MG63 (cell line): ENCODE measurements around the gene RASL10B. TPM values are rescaled to one million over a fixed set of nuclear protein-coding genes. Genes with fewer than 3 reads are reported as not detected.

Experiments used
- total RNA-seq: library from RNA; depleted of rRNA; stranded (reverse); fragments of >200 nt; shearing (Covaris generic); gene quantifications from 2 replicates; pipeline ENCODE4 v1.2.3, GENCODE V29; 2014; ENCODE audit warnings: low replicate concordance; rRNA removed

The RASL10B gene
- total RNA-seq, 1 experiment from 2014 or later, result 2.6 TPM

Other genes starting within 250 kb of the RASL10B start
- not detected in 2 replicates for gene SLFN12L, start 194.0 kb upstream of the RASL10B start, total RNA-seq
- not detected in 2 replicates for gene SLFN14, start 170.8 kb upstream of the RASL10B start, total RNA-seq
- gene PEX12, start 153.1 kb upstream of the RASL10B start, total RNA-seq, result 3.9 and 6.1 TPM in 2 replicates
- gene AP2B1, start 144.3 kb upstream of the RASL10B start, total RNA-seq, result 52.9 and 65.0 TPM in 2 replicates
- not detected in 2 replicates for gene GAS2L2, start 21.6 kb downstream of the RASL10B start, total RNA-seq
- gene C17orf50, start 29.2 kb downstream of the RASL10B start, total RNA-seq, result not detected in 2 replicates
- not detected in 2 replicates for gene MMP28, start 64.0 kb downstream of the RASL10B start, total RNA-seq
- gene TAF15, start 77.8 kb downstream of the RASL10B start, total RNA-seq, result 10.8 and 33.6 TPM in 2 replicates
- gene HEATR9, start 137.3 kb downstream of the RASL10B start, total RNA-seq, result not detected in 2 replicates
- 3.0 and 4.4 TPM in 2 replicates for gene CCL5, start 148.7 kb downstream of the RASL10B start, total RNA-seq
- gene RDM1, start 199.1 kb downstream of the RASL10B start, total RNA-seq, result 0.89 and 2.5 TPM in 2 replicates
- gene LYZL6, start 212.1 kb downstream of the RASL10B start, total RNA-seq, result not detected in 2 replicates
- not detected in 2 replicates for gene CCL16, start 249.9 kb downstream of the RASL10B start, total RNA-seq